ENCODE results near the gene ACSL3.
A peak's percentile ranks its signal among the peaks of the same experiment; 100 is the strongest.

ACSL3 gene

DNA sequence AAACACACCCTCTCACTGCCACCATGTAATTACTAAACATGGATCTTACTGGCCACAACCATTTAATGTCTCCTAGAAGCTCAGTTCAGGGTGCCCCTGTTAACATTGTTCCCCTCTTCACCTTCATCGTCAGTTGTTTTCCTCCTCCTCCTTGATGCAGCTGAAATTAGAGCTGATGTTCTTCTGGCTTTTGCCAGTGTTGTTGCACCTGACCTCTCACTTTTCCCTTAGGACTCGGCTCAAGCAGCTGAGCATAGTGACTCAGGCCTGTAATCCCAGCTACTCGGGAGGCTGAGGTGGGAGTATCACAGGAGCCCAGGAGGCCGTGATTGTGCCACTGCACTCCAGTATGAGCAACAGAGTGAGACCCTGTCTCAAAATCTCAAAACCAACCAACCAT lies 70.8 kb downstream of the ACSL3 start:
- TF ChIP-seq, protein P1, sequence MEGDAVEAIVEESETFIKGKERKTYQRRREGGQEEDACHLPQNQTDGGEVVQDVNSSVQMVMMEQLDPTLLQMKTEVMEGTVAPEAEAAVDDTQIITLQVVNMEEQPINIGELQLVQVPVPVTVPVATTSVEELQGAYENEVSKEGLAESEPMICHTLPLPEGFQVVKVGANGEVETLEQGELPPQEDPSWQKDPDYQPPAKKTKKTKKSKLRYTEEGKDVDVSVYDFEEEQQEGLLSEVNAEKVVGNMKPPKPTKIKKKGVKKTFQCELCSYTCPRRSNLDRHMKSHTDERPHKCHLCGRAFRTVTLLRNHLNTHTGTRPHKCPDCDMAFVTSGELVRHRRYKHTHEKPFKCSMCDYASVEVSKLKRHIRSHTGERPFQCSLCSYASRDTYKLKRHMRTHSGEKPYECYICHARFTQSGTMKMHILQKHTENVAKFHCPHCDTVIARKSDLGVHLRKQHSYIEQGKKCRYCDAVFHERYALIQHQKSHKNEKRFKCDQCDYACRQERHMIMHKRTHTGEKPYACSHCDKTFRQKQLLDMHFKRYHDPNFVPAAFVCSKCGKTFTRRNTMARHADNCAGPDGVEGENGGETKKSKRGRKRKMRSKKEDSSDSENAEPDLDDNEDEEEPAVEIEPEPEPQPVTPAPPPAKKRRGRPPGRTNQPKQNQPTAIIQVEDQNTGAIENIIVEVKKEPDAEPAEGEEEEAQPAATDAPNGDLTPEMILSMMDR (IDR thresholded peaks at IDR 0.05; ENCODE audit: control extremely low read depth, extremely low read depth, low read depth, missing control alignments), result no peak
- ChIA-PET POLR2A (no interaction called here), CTCF (interaction anchor here (0.9 to 1.2 kb wide), 9 partner anchors 9 to 241 kb away, joined by 3 to 5 read pairs (median 3); no protein-coding TSS in a partner anchor)
- no peak for DNase-seq (ENCODE audit: extremely low spot score)

- ChIA-PET CTCF (no interaction called here), POLR2A (no interaction called here)
- TF ChIP-seq, protein P1 (IDR thresholded peaks at IDR 0.05; ENCODE audit: control extremely low read depth, extremely low read depth, low read depth, missing control alignments), result no peak
- DNase-seq (ENCODE audit: extremely low spot score), result no peak
Measured at GRCh38 chr2:222933458-222933857, 72.6 kb downstream of the ACSL3 start.

- CTCF ChIA-PET, result no interaction called here
- POLR2A ChIA-PET, result no interaction called here
- TF ChIP-seq, protein P1 (IDR thresholded peaks at IDR 0.05; ENCODE audit: control extremely low read depth, extremely low read depth, low read depth, missing control alignments), result no peak
- DNase-seq (ENCODE audit: extremely low spot score), result no peak
Measured at GRCh38 chr2:222935688-222936298, 75.0 kb downstream of the ACSL3 start.

DNA sequence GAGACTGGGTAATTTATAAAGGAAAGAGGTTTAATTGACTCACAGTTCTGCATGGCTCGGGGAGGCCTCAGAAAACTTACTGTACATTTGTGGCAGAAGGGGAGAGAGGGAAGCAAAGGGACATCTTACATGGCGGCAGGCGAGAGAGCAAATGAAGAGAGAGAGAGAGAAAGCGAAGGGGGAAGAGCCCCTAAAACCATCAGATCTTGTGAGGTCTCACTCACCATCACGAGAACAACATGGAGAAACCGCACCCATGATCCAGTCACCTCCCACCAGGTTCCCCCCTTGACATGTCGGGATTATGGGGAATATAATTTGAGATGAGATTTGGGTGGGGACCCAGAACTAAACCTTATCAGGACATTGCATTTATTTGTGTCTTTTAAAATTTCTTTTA lies 75.9 kb downstream of the ACSL3 start:
- ChIA-PET CTCF (no interaction called here), POLR2A (no interaction called here)
- TF ChIP-seq, protein P1 (IDR thresholded peaks at IDR 0.05; ENCODE audit: control extremely low read depth, extremely low read depth, low read depth, missing control alignments), result no peak

DNA sequence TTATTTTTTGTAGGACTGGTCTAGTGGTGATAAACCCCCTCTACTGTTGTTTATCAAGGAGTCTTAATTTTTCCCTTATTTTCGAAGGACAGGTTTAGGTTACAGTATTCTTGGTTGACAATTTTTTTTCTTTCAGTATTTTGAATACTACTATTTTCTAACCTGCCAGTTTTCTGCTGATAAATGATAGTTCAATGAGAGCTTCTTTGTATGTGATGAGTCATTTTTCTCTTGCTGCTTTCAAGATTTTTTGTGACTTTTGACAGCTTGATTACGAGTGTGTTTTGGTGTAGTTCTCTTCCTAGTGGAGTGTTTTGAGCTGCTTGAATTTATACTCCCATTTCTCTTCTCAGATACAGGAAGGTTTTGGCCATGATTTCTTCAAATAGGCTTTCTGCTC lies 77.5 kb downstream of the ACSL3 start:
- DNase-seq (ENCODE audit: extremely low spot score), result no peak
- POLR2A ChIA-PET, result no interaction called here
- TF ChIP-seq, protein P1 (IDR thresholded peaks at IDR 0.05; ENCODE audit: control extremely low read depth, extremely low read depth, low read depth, missing control alignments), result no peak
- CTCF ChIA-PET, result interaction anchor here (0.8 to 2.4 kb wide), 16 partner anchors 8 to 248 kb away, joined by 3 to 17 read pairs (median 4); no protein-coding TSS in a partner anchor

More for the DNA sequence above, 75.9 kb downstream of the ACSL3 start:
- no peak for DNase-seq (ENCODE audit: extremely low spot score)

DNA sequence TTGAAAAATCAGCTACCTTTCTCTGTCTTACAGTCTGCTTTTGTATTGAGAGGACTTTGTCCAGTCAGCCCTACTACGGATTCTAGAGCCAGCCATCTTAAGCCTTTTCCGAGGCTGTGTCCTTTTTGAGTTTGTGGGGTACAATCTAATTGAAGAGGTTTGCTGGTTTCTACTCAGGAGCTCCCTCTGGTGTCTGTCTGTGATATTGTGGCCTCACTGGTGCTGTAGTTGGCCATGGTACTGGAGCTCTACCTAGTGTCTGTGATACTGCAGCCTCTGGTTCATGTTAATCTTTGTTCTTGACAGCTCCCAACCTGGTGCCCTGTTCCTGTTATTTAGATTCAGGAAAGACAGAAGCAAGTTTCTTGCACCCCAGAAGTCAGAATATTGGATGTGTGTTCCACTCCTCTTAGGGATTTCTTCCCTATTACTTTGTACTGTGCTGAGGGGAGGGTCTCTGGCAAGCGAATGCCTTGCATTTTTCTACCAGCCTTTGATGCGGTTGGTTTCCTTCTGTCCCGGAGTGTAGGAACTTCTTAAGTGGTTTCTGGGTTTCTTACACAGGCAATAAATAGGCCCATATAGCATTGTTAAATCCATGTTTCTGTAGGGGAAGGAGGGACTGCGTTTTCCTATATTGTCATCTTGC lies 78.5 kb downstream of the ACSL3 start:
- POLR2A ChIA-PET, result no interaction called here
- CTCF ChIA-PET, result interaction anchor here (0.7 to 2.4 kb wide), 23 partner anchors 9 to 285 kb away, joined by 3 to 17 read pairs (median 4); no protein-coding TSS in a partner anchor
- TF ChIP-seq, protein P1 (IDR thresholded peaks at IDR 0.05; ENCODE audit: control extremely low read depth, extremely low read depth, low read depth, missing control alignments), result peak; percentile 67
- peak; percentile 24 for DNase-seq (ENCODE audit: extremely low spot score)
